Measurements from ENCODE around the gene ATXN2. TPM values are rescaled to one million over a fixed set of nuclear protein-coding genes. Genes with fewer than 3 reads are reported as not detected.

Gene ATXN2
- total RNA-seq, 2 experiments from 2014 or later: 21.9 to 23.7 TPM

- no peak for ATAC-seq (ENCODE audit: poor library complexity)
- H3K27ac Mint-ChIP-seq: peak overlapping the region; percentile 88
- intact Hi-C loops (cut with DNase I, micrococcal nuclease): no loop called here
- Histone ChIP-seq H3K27me3 (ENCODE audit: control insufficient read depth in 1 of 2, insufficient read depth in 2 of 2, low read length in 2 of 2) (no peaks in the 10 kb centered on the region), H3K4me3 (ENCODE audit: low read length) (peak overlapping the region; percentile 92), H3K27ac (ENCODE audit: low read depth in 1 of 2, low read length in 2 of 2) (peak overlapping the region in 1 of 2 donors; percentile 83), H3K9me3 (ENCODE audit: control insufficient read depth in 1 of 2, insufficient read depth in 1 of 2, low read length in 2 of 2) (no peaks in the 10 kb centered on the region), H3K4me1 (ENCODE audit: insufficient read depth, low read length) (peaks cover 19% of the 10 kb centered on the region), H3K36me3 (ENCODE audit: insufficient read depth, low read length) (no peaks in the 10 kb centered on the region)
- peak overlapping the region; percentile 94 for H3K4me3 Mint-ChIP-seq
- H3K27me3 Mint-ChIP-seq: no peaks in the 10 kb centered on the region
- CTCF ChIA-PET: no interaction called here
- H3K9me3 Mint-ChIP-seq: no peaks in the 10 kb centered on the region
- H3K36me3 Mint-ChIP-seq (ENCODE audit: low read depth): peaks cover 13% of the 10 kb centered on the region
- no peak for DNase-seq
- peaks cover 26% of the 10 kb centered on the region for H3K4me1 Mint-ChIP-seq (ENCODE audit: low read depth)
- TF ChIP-seq CTCF (IDR thresholded peaks at IDR 0.05): no peak
- POLR2A ChIA-PET: no interaction called here
These were observed 1.1 kb upstream of the ATXN2 start for GRCh38 chr12:111600205-111600642.

GRCh38 chr12:111599453-111600204 lies 514 bp upstream of the ATXN2 start:
- POLR2A ChIA-PET: interaction anchor here (1.0 kb wide), 1 partner anchor 86 kb away, joined by 3 read pairs; the partner anchor contains the start of genes ACAD10 and BRAP

More at GRCh38 chr12:111599453-111600204, 514 bp upstream of the ATXN2 start:
- intact Hi-C loops (cut with DNase I, micrococcal nuclease): loop anchor here (2.0 to 10.0 kb wide), 6 partner anchors 85 to 819 kb away; partner anchors contain the start of genes SH2B3 (in 2 of the 2), BRAP (in 1 of the 2) and PTPN11 (in 1 of the 2)
- H3K4me1 ChIP-seq (ENCODE audit: insufficient read depth, low read length): peaks cover 19% of the 10 kb centered on the region
- Mint-ChIP-seq H3K9me3 (no peaks in the 10 kb centered on the region), H3K4me1 (ENCODE audit: low read depth) (peaks cover 31% of the 10 kb centered on the region), H3K27me3 (no peaks in the 10 kb centered on the region), H3K36me3 (ENCODE audit: low read depth) (peaks cover 13% of the 10 kb centered on the region), H3K27ac (peak overlapping the region; percentile 88), H3K4me3 (peak overlapping the region; percentile 94)
- ATAC-seq (ENCODE audit: poor library complexity) (peak; percentile 69), DNase-seq (peak; percentile 70 to 92 (median 80))
- H3K27me3 ChIP-seq (ENCODE audit: control insufficient read depth in 1 of 2, insufficient read depth in 2 of 2, low read length in 2 of 2): no peaks in the 10 kb centered on the region
- H3K27ac ChIP-seq (ENCODE audit: low read depth in 1 of 2, low read length in 2 of 2): peak overlapping the region; percentile 83 to 88
- TF ChIP-seq CTCF (IDR thresholded peaks at IDR 0.05): no peak
- CTCF ChIA-PET: no interaction called here
- H3K9me3 ChIP-seq (ENCODE audit: control insufficient read depth in 1 of 2, insufficient read depth in 1 of 2, low read length in 2 of 2): no peaks in the 10 kb centered on the region
- H3K36me3 ChIP-seq (ENCODE audit: insufficient read depth, low read length): no peaks in the 10 kb centered on the region
- H3K4me3 ChIP-seq (ENCODE audit: low read length): peak overlapping the region; percentile 92

All from CD4-positive, alpha-beta T cell (primary cell).